Mucosa of rectum (tissue), 2 donors: Measurements from ENCODE around the gene FAAP100.

Experiments
- H3K27ac ChIP-seq, 2 donors: one replicate each; pipeline ENCODE4 v1.7.0; 2013; ENCODE audit warnings: inconsistent platforms in 2 of 2, low read depth in 2 of 2, low read length in 2 of 2
- H3K27me3 ChIP-seq, 2 donors: one replicate each; pipeline ENCODE4 v1.7.0; 2013; ENCODE audit warnings: low read length in 2 of 2; ENCODE audit not compliant: control insufficient read depth in 2 of 2, insufficient read depth in 2 of 2
- H3K36me3 ChIP-seq, 2 donors: one replicate each; pipeline ENCODE4 v1.7.0; 2013; ENCODE audit warnings: low read length in 2 of 2; ENCODE audit not compliant: control insufficient read depth in 2 of 2, insufficient read depth in 2 of 2
- H3K4me1 ChIP-seq, 2 donors: one replicate each; pipeline ENCODE4 v1.7.0; 2013; ENCODE audit warnings: low read length in 2 of 2, mild to moderate bottlenecking in 1 of 2; ENCODE audit not compliant: control insufficient read depth in 2 of 2, insufficient read depth in 2 of 2
- H3K4me3 ChIP-seq, 2 donors: one replicate each; pipeline ENCODE4 v1.7.0; 2013; ENCODE audit warnings: low read length in 2 of 2
- H3K9ac ChIP-seq, 2 donors: one replicate each; pipeline ENCODE4 v1.7.0; 2013; ENCODE audit warnings: low read length in 2 of 2, low read depth in 1 of 2, mild to moderate bottlenecking in 1 of 2
- H3K9me3 ChIP-seq, 2 donors: one replicate each; pipeline ENCODE4 v1.7.0; 2013; ENCODE audit warnings: low read length in 2 of 2; ENCODE audit not compliant: control insufficient read depth in 2 of 2
- donor health status: healthy.
- donor health status: Normal muscosa, but diverticular disease.

The FAAP100 gene

GRCh38 chr17:81546906-81547613 is 5.1 kb downstream of the FAAP100 start:
- no peaks in the 10 kb centered on the region for H3K27me3 ChIP-seq
- H3K9me3 ChIP-seq, result no peaks in the 10 kb centered on the region
- H3K4me1 ChIP-seq, result peaks cover 5 to 8% of the 10 kb centered on the region in 2 donors
- no peak overlapping the region for H3K9ac ChIP-seq
- peaks cover 30 to 39% of the 10 kb centered on the region in 2 donors for H3K36me3 ChIP-seq
- no peak overlapping the region for H3K27ac ChIP-seq
- no peak overlapping the region for H3K4me3 ChIP-seq

- no peaks in the 10 kb centered on the region for H3K27me3 ChIP-seq
- no peak overlapping the region for H3K27ac ChIP-seq
- H3K4me3 ChIP-seq, result no peak overlapping the region
- peaks cover 31 to 46% of the 10 kb centered on the region in 2 donors for H3K36me3 ChIP-seq
- no peaks in the 10 kb centered on the region for H3K4me1 ChIP-seq
- H3K9ac ChIP-seq, result no peak overlapping the region
- H3K9me3 ChIP-seq, result no peaks in the 10 kb centered on the region
Observed at GRCh38 chr17:81545160-81545949, 6.8 kb downstream of the FAAP100 start.

GRCh38 chr17:81544281-81544974 is 7.7 kb downstream of the FAAP100 start:
- Histone ChIP-seq H3K27me3 (no peaks in the 10 kb centered on the region), H3K4me3 (no peak overlapping the region), H3K27ac (no peak overlapping the region), H3K36me3 (peaks cover 36 to 47% of the 10 kb centered on the region in 2 donors), H3K9me3 (no peaks in the 10 kb centered on the region), H3K9ac (no peak overlapping the region), H3K4me1 (no peaks in the 10 kb centered on the region)

DNA sequence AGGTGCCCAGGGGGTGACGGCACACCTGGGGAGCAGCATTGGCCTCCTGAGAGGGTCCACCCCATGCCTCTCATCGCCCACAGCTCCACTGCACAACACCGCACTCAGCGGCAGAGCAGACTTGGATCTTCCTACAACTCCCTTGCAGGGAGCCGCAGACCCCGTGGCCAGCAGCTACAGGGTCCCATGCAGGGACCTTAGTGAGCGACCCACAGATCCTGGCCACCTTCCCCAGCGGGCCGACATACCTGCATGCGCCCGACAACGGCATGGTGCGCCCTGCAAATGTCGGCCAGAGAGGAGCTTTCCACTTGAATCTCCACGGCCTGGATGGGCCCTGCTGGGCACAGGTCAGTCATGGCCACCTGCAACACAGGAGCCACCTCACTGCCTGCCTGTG is 8.4 kb downstream of the FAAP100 start:
- Histone ChIP-seq H3K27me3 (no peaks in the 10 kb centered on the region), H3K27ac (no peak overlapping the region), H3K36me3 (peaks cover 38 to 48% of the 10 kb centered on the region in 2 donors), H3K9me3 (no peaks in the 10 kb centered on the region), H3K9ac (no peak overlapping the region), H3K4me3 (no peak overlapping the region), H3K4me1 (no peaks in the 10 kb centered on the region)

- H3K27ac ChIP-seq, result no peak overlapping the region
- no peak overlapping the region for H3K4me3 ChIP-seq
- no peaks in the 10 kb centered on the region for H3K9me3 ChIP-seq
- H3K36me3 ChIP-seq, result peaks cover 39 to 47% of the 10 kb centered on the region in 2 donors
- H3K27me3 ChIP-seq, result no peaks in the 10 kb centered on the region
- no peak overlapping the region for H3K9ac ChIP-seq
- H3K4me1 ChIP-seq, result no peaks in the 10 kb centered on the region
Observed at GRCh38 chr17:81543339-81543675, 8.8 kb downstream of the FAAP100 start.

- Histone ChIP-seq H3K4me1 (peaks cover 2% of the 10 kb centered on the region in 2 donors), H3K4me3 (no peak overlapping the region), H3K27ac (no peak overlapping the region), H3K27me3 (peaks cover 1 to 6% of the 10 kb centered on the region in 2 donors), H3K9ac (no peak overlapping the region), H3K36me3 (peaks cover 34 to 44% of the 10 kb centered on the region in 2 donors), H3K9me3 (no peaks in the 10 kb centered on the region)
Observed at GRCh38 chr17:81542431-81543338, 9.5 kb downstream of the FAAP100 start.

GRCh38 chr17:81541123-81541522 is 11.0 kb downstream of the FAAP100 start:
- peaks cover 6 to 15% of the 10 kb centered on the region in 2 donors for H3K27me3 ChIP-seq
- peaks cover 6% of the 10 kb centered on the region in 2 donors for H3K4me1 ChIP-seq
- no peaks in the 10 kb centered on the region for H3K9me3 ChIP-seq
- no peak overlapping the region for H3K27ac ChIP-seq
- no peak overlapping the region for H3K4me3 ChIP-seq
- peaks cover 25 to 34% of the 10 kb centered on the region in 2 donors for H3K36me3 ChIP-seq
- no peak overlapping the region for H3K9ac ChIP-seq

GRCh38 chr17:81540676-81541027 is 11.5 kb downstream of the FAAP100 start:
- Histone ChIP-seq H3K36me3 (peaks cover 20 to 29% of the 10 kb centered on the region in 2 donors), H3K4me1 (peaks cover 6% of the 10 kb centered on the region in 2 donors), H3K27me3 (peaks cover 11 to 20% of the 10 kb centered on the region in 2 donors), H3K4me3 (no peak overlapping the region), H3K9me3 (no peaks in the 10 kb centered on the region), H3K27ac (no peak overlapping the region), H3K9ac (no peak overlapping the region)

GRCh38 chr17:81539961-81540675 is 12.0 kb downstream of the FAAP100 start:
- Histone ChIP-seq H3K9ac (no peak overlapping the region), H3K27me3 (peaks cover 11 to 21% of the 10 kb centered on the region in 2 donors), H3K36me3 (peaks cover 15 to 26% of the 10 kb centered on the region in 2 donors), H3K9me3 (no peaks in the 10 kb centered on the region), H3K4me3 (no peak overlapping the region), H3K4me1 (peaks cover 6% of the 10 kb centered on the region in 2 donors), H3K27ac (no peak overlapping the region)
